ENCODE results near the gene SSR2.
A peak's percentile ranks its signal among the peaks of the same experiment; 100 is the strongest.

Gene SSR2

DNA sequence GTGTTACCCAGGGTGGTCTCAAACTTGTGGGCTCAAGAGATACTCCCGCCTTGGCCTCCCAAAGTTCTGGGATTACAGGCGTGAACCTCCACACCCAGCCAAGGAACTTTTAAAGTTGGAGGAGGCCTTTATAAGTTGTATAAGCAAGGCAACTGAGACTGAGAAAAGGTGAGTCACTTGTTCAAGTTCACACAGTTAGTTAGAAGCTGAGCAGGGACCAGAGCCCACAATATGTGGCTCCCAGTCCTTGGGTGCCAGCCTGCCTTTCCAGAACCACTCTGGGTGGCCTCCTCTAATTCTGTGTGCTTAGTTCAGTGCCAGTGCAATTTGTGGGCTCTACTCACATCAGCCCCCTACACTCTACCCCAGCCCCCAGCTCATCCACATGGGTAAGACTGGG lies 43.9 kb upstream of the SSR2 start:
- TF ChIP-seq, protein P1, sequence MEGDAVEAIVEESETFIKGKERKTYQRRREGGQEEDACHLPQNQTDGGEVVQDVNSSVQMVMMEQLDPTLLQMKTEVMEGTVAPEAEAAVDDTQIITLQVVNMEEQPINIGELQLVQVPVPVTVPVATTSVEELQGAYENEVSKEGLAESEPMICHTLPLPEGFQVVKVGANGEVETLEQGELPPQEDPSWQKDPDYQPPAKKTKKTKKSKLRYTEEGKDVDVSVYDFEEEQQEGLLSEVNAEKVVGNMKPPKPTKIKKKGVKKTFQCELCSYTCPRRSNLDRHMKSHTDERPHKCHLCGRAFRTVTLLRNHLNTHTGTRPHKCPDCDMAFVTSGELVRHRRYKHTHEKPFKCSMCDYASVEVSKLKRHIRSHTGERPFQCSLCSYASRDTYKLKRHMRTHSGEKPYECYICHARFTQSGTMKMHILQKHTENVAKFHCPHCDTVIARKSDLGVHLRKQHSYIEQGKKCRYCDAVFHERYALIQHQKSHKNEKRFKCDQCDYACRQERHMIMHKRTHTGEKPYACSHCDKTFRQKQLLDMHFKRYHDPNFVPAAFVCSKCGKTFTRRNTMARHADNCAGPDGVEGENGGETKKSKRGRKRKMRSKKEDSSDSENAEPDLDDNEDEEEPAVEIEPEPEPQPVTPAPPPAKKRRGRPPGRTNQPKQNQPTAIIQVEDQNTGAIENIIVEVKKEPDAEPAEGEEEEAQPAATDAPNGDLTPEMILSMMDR (conservative IDR thresholded peaks at IDR 0.05; ENCODE audit: low read length): no peak
- H3K4me3 ChIP-seq (ENCODE audit: low read length): no peak overlapping the region
- DNase-seq (ENCODE audit: low read depth): no peak

DNA sequence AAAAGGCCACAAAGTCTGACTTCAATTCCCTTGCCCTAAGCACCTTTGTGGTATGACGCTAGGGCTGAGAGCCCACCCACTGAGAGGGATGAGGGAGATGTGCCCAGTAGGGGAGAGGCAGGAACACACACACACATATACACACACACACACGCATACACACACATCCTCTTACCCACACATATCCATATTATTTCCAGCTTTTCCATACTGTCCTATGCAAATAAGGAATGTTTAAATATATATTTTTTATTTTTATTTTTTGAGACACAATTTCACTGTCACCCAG lies 43.2 kb upstream of the SSR2 start:
- H3K4me3 ChIP-seq (ENCODE audit: low read length): no peak overlapping the region
- TF ChIP-seq, protein P1 (conservative IDR thresholded peaks at IDR 0.05; ENCODE audit: low read length): no peak
- no peak for DNase-seq (ENCODE audit: low read depth)

DNA sequence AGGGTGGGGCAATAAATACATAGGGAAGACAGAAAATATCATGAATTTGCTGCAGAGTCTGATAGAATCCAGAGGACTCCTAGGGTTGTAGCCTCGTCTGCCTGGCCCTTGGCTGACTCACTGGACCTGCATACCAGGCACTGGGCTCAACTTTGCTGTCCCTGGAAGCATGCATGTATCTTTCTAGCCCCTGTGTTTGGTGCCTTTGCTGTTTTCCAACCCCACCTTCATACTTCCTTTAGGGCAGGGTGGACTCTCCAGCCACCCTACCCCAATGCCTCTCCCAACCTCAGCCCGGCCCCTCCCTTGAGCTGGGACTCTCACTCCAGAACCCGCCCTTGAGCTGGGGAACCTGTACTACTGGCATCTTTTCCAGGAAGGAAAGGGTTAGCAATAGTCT lies 41.4 kb upstream of the SSR2 start:
- DNase-seq (ENCODE audit: low read depth): no peak
- H3K4me3 ChIP-seq (ENCODE audit: low read length): no peak overlapping the region
- TF ChIP-seq, protein P1 (conservative IDR thresholded peaks at IDR 0.05; ENCODE audit: low read length): no peak

DNA sequence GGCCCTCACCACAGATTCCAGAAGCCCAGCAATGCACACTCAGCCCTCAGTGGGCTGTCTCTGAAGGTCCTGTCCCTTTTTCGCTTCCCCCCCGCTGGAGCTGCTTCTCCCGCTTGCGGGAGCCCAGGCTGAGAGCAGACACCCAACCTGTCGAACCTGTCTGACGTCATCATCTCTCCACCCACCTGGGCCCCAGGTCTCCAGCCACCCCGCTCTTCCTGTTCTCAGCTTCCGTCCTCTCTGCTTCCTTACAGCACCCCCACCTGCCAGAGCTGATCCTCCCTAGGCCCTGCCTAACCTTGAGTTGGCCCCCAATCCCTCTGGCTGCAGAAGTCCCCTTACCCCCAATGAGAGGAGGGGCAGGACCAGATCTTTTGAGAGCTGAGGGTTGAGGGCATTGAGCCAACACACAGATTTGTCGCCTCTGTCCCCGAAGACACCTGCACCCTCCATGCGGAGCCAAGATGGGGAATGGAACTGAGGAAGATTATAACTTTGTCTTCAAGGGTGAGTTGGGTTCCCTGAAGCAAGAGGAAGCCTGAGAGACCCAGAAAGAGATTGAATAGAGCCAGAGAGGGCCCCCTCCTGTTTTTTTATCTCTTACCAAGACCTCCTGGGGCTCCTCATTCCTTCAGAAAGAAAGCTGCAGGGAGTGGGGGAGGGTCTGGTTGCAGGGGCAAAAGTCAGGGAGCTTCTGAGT lies 40.3 kb upstream of the SSR2 start, which contains the start of gene RAB25:
Gene RAB25 (plus strand): TSS at position 224 of the 700 bp plus-strand sequence. CDS start 241 bp downstream, at position 465.
- H3K4me3 ChIP-seq (ENCODE audit: low read length): no peak within 1 kb of the TSS
- no peak for DNase-seq (ENCODE audit: low read depth)
- TF ChIP-seq, protein P1 (conservative IDR thresholded peaks at IDR 0.05; ENCODE audit: low read length): no peak

DNA sequence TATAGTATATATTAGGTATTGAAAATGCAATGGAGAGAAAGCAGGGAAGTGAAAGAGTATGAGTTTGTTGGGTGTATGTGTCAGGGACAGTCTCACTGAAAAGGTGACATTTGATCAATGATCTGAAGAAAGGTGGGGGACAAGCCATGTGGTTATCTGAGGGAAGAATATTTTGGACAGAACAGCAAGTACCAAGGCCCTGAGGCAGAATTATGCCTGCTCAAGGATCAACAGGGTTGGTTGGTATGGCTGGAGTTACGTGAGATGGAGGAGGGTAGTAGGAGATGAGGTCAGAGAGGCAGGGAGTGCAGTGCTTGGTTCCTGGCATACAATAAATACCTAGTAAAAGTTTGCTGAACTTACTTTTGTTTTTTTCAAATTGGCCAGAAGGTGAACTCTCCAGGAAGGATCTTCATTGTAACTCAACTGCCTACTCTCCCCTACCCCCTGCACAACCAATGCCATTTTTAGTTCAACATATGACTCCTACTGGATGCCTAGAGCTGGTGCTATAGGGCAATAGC lies 35.6 kb upstream of the SSR2 start:
- TF ChIP-seq, protein P1 (conservative IDR thresholded peaks at IDR 0.05; ENCODE audit: low read length): no peak

DNA sequence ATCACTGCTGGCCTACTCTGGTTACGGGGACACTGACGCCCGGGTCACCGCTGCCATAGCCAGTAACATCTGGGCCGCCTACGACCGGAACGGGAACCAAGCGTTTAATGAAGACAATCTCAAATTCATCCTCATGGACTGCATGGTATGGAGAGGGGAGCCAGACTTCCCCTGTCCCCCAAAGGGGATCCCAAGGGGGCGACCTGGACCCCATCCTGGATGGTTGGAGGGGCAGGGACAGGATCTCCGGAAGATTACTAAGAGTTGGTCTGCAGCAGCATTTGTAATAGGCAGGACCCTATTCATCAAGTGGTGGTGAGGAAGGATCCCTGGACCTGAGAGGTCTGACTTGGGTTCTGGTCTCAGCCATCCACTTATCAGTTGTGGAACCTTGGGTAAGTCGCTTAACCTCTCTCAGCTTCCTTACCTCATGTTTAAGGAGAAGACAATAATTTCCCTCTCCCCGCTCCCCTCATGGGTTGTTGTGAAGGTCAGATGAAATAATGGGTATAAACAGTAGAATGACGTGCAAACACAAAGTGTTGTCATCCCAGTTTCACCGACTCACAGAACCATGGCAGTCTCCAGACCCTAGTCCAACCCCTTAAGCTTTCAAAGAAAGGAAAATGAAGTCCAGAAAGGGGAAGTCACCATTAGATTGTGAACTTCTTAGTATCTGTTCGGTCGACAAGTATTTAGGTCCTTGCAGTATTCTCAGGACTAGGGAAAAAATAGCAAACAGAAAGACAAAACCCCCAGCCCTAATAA lies 34.7 kb upstream of the SSR2 start:
- TF ChIP-seq, protein P1 (conservative IDR thresholded peaks at IDR 0.05; ENCODE audit: low read length): no peak
- no peak for DNase-seq (ENCODE audit: low read depth)
- peak overlapping the region; percentile 98 for H3K4me3 ChIP-seq (ENCODE audit: low read length)

More for the DNA sequence above, 35.6 kb upstream of the SSR2 start:
- DNase-seq (ENCODE audit: low read depth): no peak
- no peak overlapping the region for H3K4me3 ChIP-seq (ENCODE audit: low read length)
